HG03045 (cell line): ENCODE results near the gene ARGLU1.

Source experiments
- ATAC-seq: cut with Tn5 transposase; IDR thresholded peaks from one replicate; pipeline ENCODE4 v1.9.1; 2021; ENCODE audit warnings: mild to moderate bottlenecking, moderate library complexity; ENCODE audit not compliant: unreplicated experiment

ARGLU1 gene

GRCh38 chr13:106505295-106505694 lies 62.6 kb downstream of the ARGLU1 start:
- ATAC-seq = no peak

- no peak for ATAC-seq
Measured at GRCh38 chr13:106503730-106504453, 64.0 kb downstream of the ARGLU1 start.

GRCh38 chr13:106503272-106503671 lies 64.7 kb downstream of the ARGLU1 start:
- no peak for ATAC-seq

GRCh38 chr13:106500445-106500844 lies 67.5 kb downstream of the ARGLU1 start:
- no peak for ATAC-seq

GRCh38 chr13:106499896-106500295 lies 68.0 kb downstream of the ARGLU1 start:
- no peak for ATAC-seq

GRCh38 chr13:106499113-106499512 lies 68.8 kb downstream of the ARGLU1 start:
- ATAC-seq = no peak

- no peak for ATAC-seq
Measured at GRCh38 chr13:106498571-106498970, 69.4 kb downstream of the ARGLU1 start.

GRCh38 chr13:106498158-106498557 lies 69.8 kb downstream of the ARGLU1 start:
- no peak for ATAC-seq

GRCh38 chr13:106497079-106497478 lies 70.9 kb downstream of the ARGLU1 start:
- ATAC-seq = no peak

- no peak for ATAC-seq
Measured at GRCh38 chr13:106496072-106496997, 71.6 kb downstream of the ARGLU1 start.

- no peak for ATAC-seq
Measured at GRCh38 chr13:106494936-106495335, 73.0 kb downstream of the ARGLU1 start.

- ATAC-seq = no peak
Measured at GRCh38 chr13:106494506-106494905, 73.4 kb downstream of the ARGLU1 start.

GRCh38 chr13:106493533-106494220 lies 74.3 kb downstream of the ARGLU1 start:
- peak; percentile 55 for ATAC-seq

GRCh38 chr13:106492588-106493475 lies 75.1 kb downstream of the ARGLU1 start:
- no peak for ATAC-seq

GRCh38 chr13:106491928-106492587 lies 75.9 kb downstream of the ARGLU1 start:
- ATAC-seq = no peak
